HepG2 (cell line): ENCODE measurements around the gene HES7. TPM values are rescaled to one million over a fixed set of nuclear protein-coding genes. Genes with fewer than 3 reads are reported as not detected.

Experiments
- ATF7 ChIP-seq, 2 experiments: fragments of 450-650 bp in 1 of 2; sonication (generic) in 1 of 2; formaldehyde crosslinking in 1 of 2; IDR thresholded peaks; 2 replicates each; pipeline versions ENCODE4 v1.4.0 to v1.6.1; 2016 to 2020; ENCODE audit warnings: antibody characterized with exemption in 1 of 2, mild to moderate bottlenecking in 1 of 2, missing genetic modification reagents in 1 of 2
- CBX2 ChIP-seq, 2 experiments: fragments of 200-600 bp in 1 of 2; sonication (generic); formaldehyde crosslinking in 1 of 2; IDR thresholded peaks; 2 replicates each; pipeline versions ENCODE4 v1.7.0 to v1.8.1; 2018 to 2022; ENCODE audit warnings: low read depth in 2 of 2, low read length in 1 of 2, mild to moderate bottlenecking in 1 of 2, missing genetic modification reagents in 1 of 2
- CREB1 ChIP-seq, 2 experiments: fragments of 450-650 bp in 1 of 2; IDR thresholded peaks; 2 replicates each; pipeline ENCODE4 v1.6.1; 2016 to 2017; ENCODE audit warnings: control low read depth in 1 of 2, mild to moderate bottlenecking in 1 of 2, missing compliant biosample characterization in 1 of 2, missing genetic modification characterization in 1 of 2
- IRF9 ChIP-seq: sonication (generic); formaldehyde crosslinking; IDR thresholded peaks from 2 replicates; pipeline ENCODE4 v1.8.0; 2022; ENCODE audit warnings: missing genetic modification reagents, mild to moderate bottlenecking, borderline replicate concordance
- NFAT5 ChIP-seq: sonication (generic); formaldehyde crosslinking; IDR thresholded peaks from 2 replicates; pipeline ENCODE4 v1.4.0; 2020; ENCODE audit warnings: missing genetic modification reagents
- RFX1 ChIP-seq: fragments of 450-650 bp; IDR thresholded peaks from 2 replicates; pipeline ENCODE4 v1.6.1; 2017
- SATB2 ChIP-seq: sonication (generic); formaldehyde crosslinking; IDR thresholded peaks from 2 replicates; pipeline ENCODE4 v1.5.0; 2020; ENCODE audit warnings: missing genetic modification reagents
- SP5 ChIP-seq: IDR thresholded peaks from 2 replicates; pipeline ENCODE4 v1.6.1; 2016; ENCODE audit warnings: low read depth, borderline replicate concordance
- STAT5B ChIP-seq: sonication (generic); formaldehyde crosslinking; IDR thresholded peaks from 2 replicates; pipeline ENCODE4 v1.4.0; 2020; ENCODE audit warnings: missing genetic modification reagents
- TBX2 ChIP-seq: sonication (generic); formaldehyde crosslinking; IDR thresholded peaks from 2 replicates; pipeline ENCODE4 v1.5.0; 2020; ENCODE audit warnings: missing genetic modification reagents, mild to moderate bottlenecking, borderline replicate concordance
- TCF7L2 ChIP-seq: IDR thresholded peaks from 2 replicates; pipeline ENCODE4 v1.6.1; 2011; ENCODE audit warnings: mild to moderate bottlenecking, low read depth, low read length, moderate library complexity
- ZNF263 ChIP-seq: sonication (generic); formaldehyde crosslinking; IDR thresholded peaks from 2 replicates; pipeline ENCODE4 v1.4.0; 2020; ENCODE audit warnings: missing genetic modification reagents
- ZNF570 ChIP-seq: sonication (generic); formaldehyde crosslinking; IDR thresholded peaks from 2 replicates; pipeline ENCODE4 v1.4.0; 2020; ENCODE audit warnings: mild to moderate bottlenecking, missing genetic modification reagents, borderline replicate concordance
- ZNF782 ChIP-seq: sonication (generic); formaldehyde crosslinking; IDR thresholded peaks from 2 replicates; pipeline ENCODE4 v1.4.0; 2020; ENCODE audit warnings: missing genetic modification reagents, mild to moderate bottlenecking, borderline replicate concordance
- polyA plus RNA-seq, 8 experiments: library from polyadenylated mRNA; depleted of rRNA in 3 of 8; stranded (reverse) in 7 of 8; unstranded in 1 of 8; fragments of >200 nt; fragmentation: Illumina TruSeq in 4 of 8; extraction: Trizol in 4 of 8; gene quantifications; 2 replicates each; pipeline versions ENCODE4 v1.2.1 to v1.2.3, GENCODE V29; 2011 to 2016; ENCODE audit warnings: low read depth in 4 of 8, missing spikeins in 1 of 8, mixed read lengths in 1 of 8; ENCODE audit not compliant: insufficient read depth in 1 of 8
- total RNA-seq, 5 experiments: library from RNA; depleted of rRNA; stranded (reverse); fragments of >200 nt; fragmentation: Illumina TruSeq; extraction: Trizol; gene quantifications; 2 replicates each; pipeline ENCODE4 v1.2.3, GENCODE V29; 2016; ENCODE audit warnings: low read depth in 1 of 5
- TF ChIP-seq, protein P1 (sequence below), 2 experiments: IDR thresholded peaks; 2 replicates each; pipeline ENCODE4 v1.6.1; 2011 to 2012; ENCODE audit warnings: low read length in 2 of 2, borderline replicate concordance in 1 of 2, low read depth in 1 of 2, mild to moderate bottlenecking in 1 of 2, moderate library complexity in 1 of 2
- TF ChIP-seq, protein P2 (sequence below): sonication (generic); formaldehyde crosslinking; IDR thresholded peaks from 2 replicates; pipeline ENCODE4 v1.4.0; 2020; ENCODE audit warnings: missing genetic modification reagents, borderline replicate concordance

HES7 gene
- total and polyA plus RNA-seq, 2 of the 13 experiments (the other 11 are each of a cell fraction or from before 2014, with no cell fraction given): not detected

DNA sequence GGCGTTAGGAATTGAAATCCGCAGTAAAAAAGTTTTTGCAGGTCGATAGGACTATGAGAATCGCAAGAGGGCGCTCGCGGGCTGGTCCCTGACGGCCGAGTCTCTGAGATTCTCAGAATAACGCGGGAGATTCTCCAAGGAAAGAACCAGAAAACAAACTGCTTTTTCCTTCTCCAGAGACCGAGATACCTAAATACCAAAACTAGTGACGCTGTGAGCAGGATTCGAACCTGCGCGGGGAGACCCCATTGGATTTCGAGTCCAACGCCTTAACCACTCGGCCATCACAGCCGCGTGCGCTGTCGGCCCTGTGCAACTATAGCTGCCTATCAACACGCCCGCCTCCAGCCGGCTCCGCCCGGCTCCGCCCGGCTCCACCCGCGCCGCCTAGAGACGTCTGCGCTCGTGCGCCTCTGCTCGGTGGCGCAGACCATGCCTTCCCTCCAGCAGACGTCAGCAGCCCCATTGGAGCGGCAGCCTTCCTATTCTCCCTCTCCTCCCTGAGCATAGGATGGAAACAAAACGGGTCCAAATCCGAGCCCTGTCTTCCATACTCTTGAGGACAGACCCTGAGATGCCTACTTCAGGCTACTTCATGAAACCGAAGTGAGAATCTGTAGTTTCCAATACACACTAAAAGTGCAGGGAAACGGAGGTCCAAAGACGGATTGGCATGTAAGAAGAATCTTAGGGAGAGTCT is 14.9 kb upstream of the HES7 start (continued):
- TF ChIP-seq NFAT5 (CRISPR knock-in tag) (no peak; the same call in 1 of the 2 replicates), STAT5B (CRISPR knock-in tag) (no peak), CREB1 (IDR thresholded peaks at IDR 0.05) (peak; percentile 68), CREB1 (CRISPR knock-in tag; IDR thresholded peaks at IDR 0.05) (peak; percentile 85), CBX2 (IDR thresholded peaks at IDR 0.05; ENCODE audit: low read depth, low read length) (no peak), CBX2 (CRISPR knock-in tag; IDR thresholded peaks at IDR 0.05; ENCODE audit: low read depth) (no peak), ZNF263 (CRISPR knock-in tag) (peak; percentile 47; the same call in 1 of the 2 replicates), TBX2 (peak; percentile 89; the same call in 1 of the 2 replicates), RFX1 (no peak), ATF7 (IDR thresholded peaks at IDR 0.05) (no peak), ATF7 (CRISPR knock-in tag; IDR thresholded peaks at IDR 0.05) (0 out of 2 replicates have a peak, but pooled peaks have one; percentile 17), SATB2 (0 out of 2 replicates have a peak, but pooled peaks have one; percentile 52), TCF7L2 (no peak), ZNF782 (CRISPR knock-in tag) (no peak; the same call in 1 of the 2 replicates), SP5 (CRISPR knock-in tag) (peak; percentile 81; the same call in 1 of the 2 replicates), IRF9 (CRISPR knock-in tag) (no peak; the same call in 1 of the 2 replicates), ZNF570 (CRISPR knock-in tag) (no peak)
- TF ChIP-seq, protein P1, sequence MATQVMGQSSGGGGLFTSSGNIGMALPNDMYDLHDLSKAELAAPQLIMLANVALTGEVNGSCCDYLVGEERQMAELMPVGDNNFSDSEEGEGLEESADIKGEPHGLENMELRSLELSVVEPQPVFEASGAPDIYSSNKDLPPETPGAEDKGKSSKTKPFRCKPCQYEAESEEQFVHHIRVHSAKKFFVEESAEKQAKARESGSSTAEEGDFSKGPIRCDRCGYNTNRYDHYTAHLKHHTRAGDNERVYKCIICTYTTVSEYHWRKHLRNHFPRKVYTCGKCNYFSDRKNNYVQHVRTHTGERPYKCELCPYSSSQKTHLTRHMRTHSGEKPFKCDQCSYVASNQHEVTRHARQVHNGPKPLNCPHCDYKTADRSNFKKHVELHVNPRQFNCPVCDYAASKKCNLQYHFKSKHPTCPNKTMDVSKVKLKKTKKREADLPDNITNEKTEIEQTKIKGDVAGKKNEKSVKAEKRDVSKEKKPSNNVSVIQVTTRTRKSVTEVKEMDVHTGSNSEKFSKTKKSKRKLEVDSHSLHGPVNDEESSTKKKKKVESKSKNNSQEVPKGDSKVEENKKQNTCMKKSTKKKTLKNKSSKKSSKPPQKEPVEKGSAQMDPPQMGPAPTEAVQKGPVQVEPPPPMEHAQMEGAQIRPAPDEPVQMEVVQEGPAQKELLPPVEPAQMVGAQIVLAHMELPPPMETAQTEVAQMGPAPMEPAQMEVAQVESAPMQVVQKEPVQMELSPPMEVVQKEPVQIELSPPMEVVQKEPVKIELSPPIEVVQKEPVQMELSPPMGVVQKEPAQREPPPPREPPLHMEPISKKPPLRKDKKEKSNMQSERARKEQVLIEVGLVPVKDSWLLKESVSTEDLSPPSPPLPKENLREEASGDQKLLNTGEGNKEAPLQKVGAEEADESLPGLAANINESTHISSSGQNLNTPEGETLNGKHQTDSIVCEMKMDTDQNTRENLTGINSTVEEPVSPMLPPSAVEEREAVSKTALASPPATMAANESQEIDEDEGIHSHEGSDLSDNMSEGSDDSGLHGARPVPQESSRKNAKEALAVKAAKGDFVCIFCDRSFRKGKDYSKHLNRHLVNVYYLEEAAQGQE (IDR thresholded peaks at IDR 0.05; ENCODE audit: borderline replicate concordance in 1 of 2, low read depth in 1 of 2, low read length in 2 of 2): no peak
- TF ChIP-seq, protein P2, sequence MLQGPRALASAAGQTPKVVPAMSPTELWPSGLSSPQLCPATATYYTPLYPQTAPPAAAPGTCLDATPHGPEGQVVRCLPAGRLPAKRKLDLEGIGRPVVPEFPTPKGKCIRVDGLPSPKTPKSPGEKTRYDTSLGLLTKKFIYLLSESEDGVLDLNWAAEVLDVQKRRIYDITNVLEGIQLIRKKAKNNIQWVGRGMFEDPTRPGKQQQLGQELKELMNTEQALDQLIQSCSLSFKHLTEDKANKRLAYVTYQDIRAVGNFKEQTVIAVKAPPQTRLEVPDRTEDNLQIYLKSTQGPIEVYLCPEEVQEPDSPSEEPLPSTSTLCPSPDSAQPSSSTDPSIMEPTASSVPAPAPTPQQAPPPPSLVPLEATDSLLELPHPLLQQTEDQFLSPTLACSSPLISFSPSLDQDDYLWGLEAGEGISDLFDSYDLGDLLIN (CRISPR knock-in tag): 0 out of 2 replicates have a peak, but pooled peaks have one; percentile 37
